Endothelial cell of umbilical vein (primary cell): Measurements from ENCODE around the gene ABHD5.

Experiments used
- EZH2 ChIP-seq: IDR thresholded peaks from 2 replicates; pipeline ENCODE4 v1.6.1; 2012; ENCODE audit warnings: borderline replicate concordance, low read depth, mild to moderate bottlenecking, moderate library complexity, low read length, inconsistent platforms; ENCODE audit not compliant: severe bottlenecking
- GATA2 ChIP-seq: IDR thresholded peaks from 2 replicates; pipeline ENCODE4 v1.7.0; 2011; ENCODE audit warnings: low read depth, mild to moderate bottlenecking, moderate library complexity, mixed read lengths, low read length; ENCODE audit not compliant: insufficient read length, insufficient read depth
- MYC ChIP-seq: IDR thresholded peaks from one replicate; pipeline ENCODE4 v1.6.1; 2011; ENCODE audit warnings: mild to moderate bottlenecking, low read depth, low read length
- POLR2A ChIP-seq: IDR thresholded peaks from 2 replicates; pipeline ENCODE4 v1.6.1; 2012; ENCODE audit warnings: low read depth, mild to moderate bottlenecking, control low read depth, low read length
- POLR2AphosphoS5 ChIP-seq: IDR thresholded peaks from 2 replicates; pipeline ENCODE4 v1.6.1; 2012; ENCODE audit warnings: low read depth, mild to moderate bottlenecking, control low read depth, low read length, moderate library complexity; ENCODE audit not compliant: insufficient read depth
- TF ChIP-seq, protein P1 (sequence below), 2 donors: IDR thresholded peaks; 1 replicate in 1 of 2; 2 replicates in 1 of 2; pipeline ENCODE4 v1.5.1; 2011; ENCODE audit warnings: low read length in 2 of 2, mild to moderate bottlenecking in 2 of 2, moderate library complexity in 2 of 2, control low read depth in 1 of 2, inconsistent platforms in 1 of 2, low read depth in 1 of 2; ENCODE audit not compliant: insufficient read depth in 1 of 2; ENCODE audit errors: extremely low read depth in 1 of 2
- TF ChIP-seq, protein P2 (sequence below): IDR thresholded peaks from 2 replicates; pipeline ENCODE4 v1.6.1; 2011; ENCODE audit not compliant: insufficient read depth, insufficient read length

DNA sequence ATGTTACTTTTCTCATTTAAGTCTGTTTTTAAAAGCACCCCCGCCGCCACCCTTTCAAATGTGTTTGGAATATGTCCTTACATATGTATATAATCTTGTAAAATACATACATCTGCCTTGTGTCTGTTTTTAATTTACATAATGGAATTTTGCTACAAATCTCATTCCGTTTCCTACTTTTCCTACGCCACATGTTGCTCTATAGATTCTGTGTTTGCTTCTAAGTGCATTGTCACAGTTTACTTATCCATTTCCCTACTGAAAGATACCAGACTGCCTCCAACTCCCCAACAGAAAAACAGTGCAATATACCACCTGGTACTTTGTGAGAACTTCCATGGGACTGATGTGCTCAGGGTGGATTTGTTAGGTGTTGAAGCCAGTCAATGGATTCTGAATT, 70.2 kb downstream of the ABHD5 start:
- TF ChIP-seq GATA2 (no peak), EZH2 (no peak), MYC (no peak), POLR2AphosphoS5 (no peak), POLR2A (no peak)
- TF ChIP-seq, protein P1, sequence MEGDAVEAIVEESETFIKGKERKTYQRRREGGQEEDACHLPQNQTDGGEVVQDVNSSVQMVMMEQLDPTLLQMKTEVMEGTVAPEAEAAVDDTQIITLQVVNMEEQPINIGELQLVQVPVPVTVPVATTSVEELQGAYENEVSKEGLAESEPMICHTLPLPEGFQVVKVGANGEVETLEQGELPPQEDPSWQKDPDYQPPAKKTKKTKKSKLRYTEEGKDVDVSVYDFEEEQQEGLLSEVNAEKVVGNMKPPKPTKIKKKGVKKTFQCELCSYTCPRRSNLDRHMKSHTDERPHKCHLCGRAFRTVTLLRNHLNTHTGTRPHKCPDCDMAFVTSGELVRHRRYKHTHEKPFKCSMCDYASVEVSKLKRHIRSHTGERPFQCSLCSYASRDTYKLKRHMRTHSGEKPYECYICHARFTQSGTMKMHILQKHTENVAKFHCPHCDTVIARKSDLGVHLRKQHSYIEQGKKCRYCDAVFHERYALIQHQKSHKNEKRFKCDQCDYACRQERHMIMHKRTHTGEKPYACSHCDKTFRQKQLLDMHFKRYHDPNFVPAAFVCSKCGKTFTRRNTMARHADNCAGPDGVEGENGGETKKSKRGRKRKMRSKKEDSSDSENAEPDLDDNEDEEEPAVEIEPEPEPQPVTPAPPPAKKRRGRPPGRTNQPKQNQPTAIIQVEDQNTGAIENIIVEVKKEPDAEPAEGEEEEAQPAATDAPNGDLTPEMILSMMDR (IDR thresholded peaks at IDR 0.05; ENCODE audit: extremely low read depth in 1 of 2, insufficient read depth in 1 of 2, low read depth in 1 of 2, low read length in 2 of 2), result no peak
- TF ChIP-seq, protein P2, sequence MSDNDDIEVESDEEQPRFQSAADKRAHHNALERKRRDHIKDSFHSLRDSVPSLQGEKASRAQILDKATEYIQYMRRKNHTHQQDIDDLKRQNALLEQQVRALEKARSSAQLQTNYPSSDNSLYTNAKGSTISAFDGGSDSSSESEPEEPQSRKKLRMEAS, result no peak
